Activated naive CD4-positive, alpha-beta T cell treated with anti-CD3 and anti-CD28 coated beads, Interleukin-2, amount 10 ng/mL, durations not matched to agents 7 days and 5 days (primary cell): ENCODE data around the gene SPINK14.

Source experiments
- CTCF ChIA-PET: fragments of 350-600 bp; sonication (Branson Sonifier 250); formaldehyde crosslinking; loops from one replicate; lab custom pipeline; 2021; ENCODE audit warnings: antibody characterized with exemption; lab: Charles Lee
- DNase-seq: peaks from one replicate; pipeline ENCODE4 v3.0.0-alpha.2; 2020
- H3K27ac Mint-ChIP-seq: one replicate; pipeline ENCODE4 v1.8.0; 2021; ENCODE audit warnings: mild to moderate bottlenecking, moderate library complexity, mixed read lengths
- H3K27me3 Mint-ChIP-seq: one replicate; pipeline ENCODE4 v1.8.0; 2021; ENCODE audit warnings: mild to moderate bottlenecking, mixed read lengths
- H3K36me3 Mint-ChIP-seq: one replicate; pipeline ENCODE4 v1.8.0; 2021; ENCODE audit warnings: mixed read lengths
- H3K4me1 Mint-ChIP-seq: one replicate; pipeline ENCODE4 v1.8.0; 2021; ENCODE audit warnings: mixed read lengths
- H3K4me3 Mint-ChIP-seq: one replicate; pipeline ENCODE4 v1.8.0; 2021; ENCODE audit warnings: mild to moderate bottlenecking, moderate library complexity, mixed read lengths
- H3K9me3 Mint-ChIP-seq: one replicate; pipeline ENCODE4 v1.8.0; 2021; ENCODE audit warnings: mixed read lengths

SPINK14 gene

DNA sequence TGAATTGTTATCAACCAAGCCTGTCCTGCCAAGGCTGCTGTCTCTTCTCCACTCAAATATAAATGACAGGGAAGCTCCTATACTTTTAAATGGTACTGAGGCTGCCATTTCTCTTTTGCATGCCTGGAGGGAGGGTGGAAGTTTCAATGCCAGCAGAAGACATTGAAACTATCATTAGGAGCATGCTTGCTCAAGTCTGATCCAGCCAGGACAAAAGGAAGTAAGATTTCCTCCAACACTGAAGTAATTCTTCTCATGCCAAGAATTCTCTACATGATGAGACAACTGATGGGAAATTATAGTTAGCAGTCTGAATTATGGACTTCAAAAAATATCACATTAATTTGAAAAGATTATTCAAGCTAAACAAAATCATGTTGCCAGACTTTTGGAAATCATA, 39.9 kb downstream of the SPINK14 start:
- Mint-ChIP-seq H3K4me3 (no peak overlapping the region), H3K27ac (no peak overlapping the region), H3K27me3 (no peaks in the 10 kb centered on the region), H3K36me3 (no peaks in the 10 kb centered on the region), H3K9me3 (no peaks in the 10 kb centered on the region), H3K4me1 (no peaks in the 10 kb centered on the region)
- DNase-seq: no peak
- CTCF ChIA-PET: no interaction called here

DNA sequence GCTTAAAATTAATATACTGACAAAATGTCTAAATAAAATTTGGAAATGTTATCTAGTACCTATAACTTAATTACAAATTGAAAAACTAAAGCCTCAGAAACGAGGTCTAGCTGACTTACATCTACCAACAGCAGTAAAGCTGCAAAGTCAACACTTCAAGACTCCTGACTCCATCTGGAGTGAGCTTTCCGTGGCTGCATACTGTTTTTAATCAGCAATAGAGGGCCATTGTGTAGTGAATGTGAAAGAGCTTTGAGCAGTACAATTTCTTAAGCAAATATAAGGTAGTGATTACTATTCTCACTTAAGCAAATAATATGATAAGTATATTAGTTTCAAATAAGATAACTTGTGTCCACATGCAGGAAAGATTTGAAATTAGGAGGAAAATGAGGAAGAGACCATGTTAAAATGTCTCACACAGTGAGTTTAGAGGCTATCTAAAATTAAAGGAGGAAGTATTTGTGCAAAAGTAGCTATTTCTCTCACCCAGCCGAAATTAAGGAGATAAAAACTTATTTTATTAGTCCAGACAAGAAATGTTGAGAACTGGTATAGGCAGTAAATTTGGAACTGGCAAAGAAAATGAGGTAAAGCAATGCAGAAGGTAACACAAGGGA, 40.9 kb downstream of the SPINK14 start:
- no peak for DNase-seq
- Mint-ChIP-seq H3K4me1 (no peaks in the 10 kb centered on the region), H3K4me3 (no peak overlapping the region), H3K36me3 (no peaks in the 10 kb centered on the region), H3K27ac (no peak overlapping the region), H3K9me3 (no peaks in the 10 kb centered on the region), H3K27me3 (no peaks in the 10 kb centered on the region)
- CTCF ChIA-PET: no interaction called here

DNA sequence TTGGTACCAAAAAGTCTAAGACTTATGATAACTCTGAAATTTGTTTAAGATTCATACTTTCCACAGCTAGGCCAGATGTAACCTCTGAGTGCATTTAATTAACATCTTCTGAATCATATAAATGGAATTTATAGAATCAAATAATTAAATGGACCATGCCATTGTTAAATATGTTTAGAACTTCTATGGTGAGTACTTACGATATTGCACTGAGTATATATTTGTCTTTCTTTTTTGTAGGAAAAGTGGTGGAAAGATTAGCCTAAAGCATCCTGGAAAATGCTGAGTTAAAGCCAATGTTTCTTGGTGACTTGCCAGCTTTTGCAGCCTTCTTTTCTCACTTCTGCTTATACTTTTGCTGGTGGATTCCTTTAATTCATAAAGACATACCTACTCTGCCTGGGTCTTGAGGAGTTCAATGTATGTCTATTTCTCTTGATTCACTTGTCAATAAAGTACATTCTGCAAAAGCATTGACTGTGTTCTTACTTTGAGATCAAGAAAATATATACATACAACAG, 46.4 kb downstream of the SPINK14 start:
- H3K9me3 Mint-ChIP-seq: no peaks in the 10 kb centered on the region
- no peaks in the 10 kb centered on the region for H3K27me3 Mint-ChIP-seq
- H3K27ac Mint-ChIP-seq: no peak overlapping the region
- H3K4me1 Mint-ChIP-seq: no peaks in the 10 kb centered on the region
- CTCF ChIA-PET: no interaction called here
- H3K4me3 Mint-ChIP-seq: no peak overlapping the region
- DNase-seq: no peak
- no peaks in the 10 kb centered on the region for H3K36me3 Mint-ChIP-seq

DNA sequence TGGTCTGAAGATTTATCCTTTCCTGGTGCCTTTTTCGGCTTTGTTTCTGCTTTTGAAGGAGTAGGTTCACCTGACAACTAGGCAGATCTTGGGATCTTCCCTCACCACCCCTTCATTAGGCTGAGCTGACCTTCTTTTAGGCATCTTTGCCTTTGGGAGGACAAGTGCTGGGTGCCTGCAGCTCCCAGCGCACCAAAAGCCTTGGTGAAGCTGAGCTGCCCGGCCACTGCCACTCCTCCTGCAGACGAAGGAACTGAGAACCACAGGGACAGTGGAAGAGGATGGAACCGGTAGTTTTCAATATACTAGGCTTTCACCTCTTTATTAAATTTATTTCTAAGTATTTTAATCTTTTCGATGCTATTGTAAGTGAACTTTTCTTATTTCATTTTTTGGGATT, 53.2 kb downstream of the SPINK14 start:
- no peaks in the 10 kb centered on the region for H3K36me3 Mint-ChIP-seq
- CTCF ChIA-PET: no interaction called here
- H3K27me3 Mint-ChIP-seq: no peaks in the 10 kb centered on the region
- H3K27ac Mint-ChIP-seq: no peak overlapping the region
- no peak overlapping the region for H3K4me3 Mint-ChIP-seq
- no peak for DNase-seq
- no peaks in the 10 kb centered on the region for H3K4me1 Mint-ChIP-seq
- H3K9me3 Mint-ChIP-seq: no peaks in the 10 kb centered on the region

DNA sequence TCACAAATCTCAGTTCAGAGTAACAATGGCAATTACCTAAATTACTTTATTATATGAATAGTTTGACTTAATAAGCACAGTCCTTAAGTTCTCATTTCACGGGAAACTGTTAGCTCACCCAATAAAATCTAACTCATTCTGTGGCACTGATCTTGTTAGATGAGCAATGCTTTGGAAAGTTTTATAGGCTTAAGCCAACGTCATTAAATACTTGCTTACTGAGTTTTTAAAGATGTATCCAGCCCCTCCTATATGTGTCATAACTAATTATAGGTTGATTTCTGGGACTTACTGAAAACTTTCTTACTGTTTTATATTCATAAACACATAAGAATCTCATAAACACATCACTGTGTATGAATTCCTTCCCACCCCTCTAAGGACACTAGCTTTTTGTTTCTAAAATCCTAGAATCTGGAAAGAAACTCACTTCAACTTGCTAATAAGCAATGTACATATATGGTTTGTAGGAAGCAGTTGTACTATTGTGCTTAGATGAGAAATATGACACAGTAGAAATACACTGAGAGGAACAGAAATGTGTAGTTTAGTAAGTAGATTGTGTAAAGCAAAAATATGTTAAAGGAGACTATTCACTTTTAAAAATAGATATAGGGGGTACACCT, 55.9 kb downstream of the SPINK14 start:
- no peaks in the 10 kb centered on the region for H3K9me3 Mint-ChIP-seq
- no peaks in the 10 kb centered on the region for H3K4me1 Mint-ChIP-seq
- CTCF ChIA-PET: no interaction called here
- no peak for DNase-seq
- H3K27ac Mint-ChIP-seq: no peak overlapping the region
- H3K4me3 Mint-ChIP-seq: no peak overlapping the region
- no peaks in the 10 kb centered on the region for H3K27me3 Mint-ChIP-seq
- H3K36me3 Mint-ChIP-seq: no peaks in the 10 kb centered on the region
